A204.1 (cell line): ENCODE measurements around the gene SECISBP2L.
"Not testable (repeated sequence)": the region's sequence is repeated elsewhere in the genome, so short reads cannot be mapped to it uniquely, and the experiment has no call there.

Experiments
- FAIRE-seq: peaks from 2 replicates; lab custom pipeline; 2012; peaks lifted over from hg19 to GRCh38; lab: Jason Lieb, UNC

Gene SECISBP2L

DNA sequence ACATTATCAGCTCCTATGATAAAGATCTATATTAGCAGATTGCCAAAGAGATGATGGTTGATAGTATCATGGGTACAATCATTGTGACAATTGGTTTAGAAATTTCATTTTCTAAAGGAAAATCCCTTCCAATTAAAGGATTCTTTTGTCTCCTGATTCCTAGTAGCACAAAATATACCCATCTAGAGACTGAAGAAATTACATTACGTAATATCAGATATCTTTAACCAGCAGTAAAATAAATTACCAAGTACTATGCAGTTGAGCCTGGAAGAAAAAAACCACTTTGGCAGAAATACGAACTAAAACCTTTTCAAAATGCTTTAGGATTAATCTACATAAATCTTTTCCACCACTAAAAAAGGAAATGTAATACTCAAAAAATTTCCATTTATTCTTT lies 46.9 kb downstream of the SECISBP2L start:
- FAIRE-seq: no peak

DNA sequence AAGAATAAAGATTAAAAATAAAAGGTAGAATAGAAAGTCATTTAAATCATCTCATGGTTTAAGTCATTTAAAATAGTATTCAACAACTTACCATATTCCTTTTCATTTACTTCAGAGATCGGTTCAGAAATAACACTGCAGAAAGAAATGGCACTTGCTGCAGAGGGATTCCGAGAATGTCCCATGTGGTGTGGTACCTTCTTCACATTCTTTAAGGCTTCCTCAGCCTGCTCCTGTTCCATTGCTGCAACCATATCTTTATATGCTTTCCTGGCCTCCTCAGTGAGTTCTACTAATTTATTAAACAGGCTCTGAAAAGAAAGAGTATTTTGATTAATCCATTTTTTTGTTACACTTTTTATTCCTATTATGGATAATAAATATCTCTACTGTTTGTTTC lies 50.0 kb downstream of the SECISBP2L start:
- FAIRE-seq: no peak

DNA sequence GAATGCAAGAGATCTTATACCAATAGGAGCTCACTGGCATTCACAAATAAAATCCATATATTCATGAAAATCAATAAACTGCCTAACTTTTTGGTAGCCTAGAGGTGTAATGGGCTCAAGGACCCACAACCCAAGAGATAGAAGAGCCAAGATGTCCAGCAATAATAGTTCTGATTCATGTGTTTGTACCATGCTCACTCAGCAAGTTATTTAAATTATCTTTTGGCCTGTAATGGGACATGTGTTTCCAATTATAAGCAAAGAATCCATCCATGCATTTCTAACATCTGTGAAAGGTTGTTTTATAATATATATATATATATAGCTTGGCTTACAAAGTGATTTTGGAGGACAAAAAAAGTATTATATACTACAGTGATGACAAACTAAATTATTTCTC lies 52.9 kb downstream of the SECISBP2L start:
- FAIRE-seq: no peak

DNA sequence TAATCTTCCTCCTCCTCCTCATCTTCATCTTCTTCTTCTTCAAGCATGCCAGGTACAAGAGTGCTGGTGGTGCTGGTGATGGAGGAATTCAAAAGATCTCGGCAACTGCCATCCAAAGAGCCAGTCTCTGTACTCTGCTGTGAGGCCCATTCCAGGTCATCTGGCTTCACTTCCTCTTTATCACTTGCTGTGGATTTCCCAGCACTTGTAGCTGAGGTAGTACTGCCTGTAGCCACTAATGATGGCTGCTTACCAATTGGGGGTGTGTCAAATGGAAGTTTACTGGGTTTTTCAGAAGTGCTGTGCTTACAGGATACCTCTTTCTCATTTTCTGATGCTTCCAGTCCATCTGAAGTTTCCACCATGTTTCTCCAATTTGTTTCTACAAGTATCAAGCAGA lies 53.7 kb downstream of the SECISBP2L start:
- no peak for FAIRE-seq

DNA sequence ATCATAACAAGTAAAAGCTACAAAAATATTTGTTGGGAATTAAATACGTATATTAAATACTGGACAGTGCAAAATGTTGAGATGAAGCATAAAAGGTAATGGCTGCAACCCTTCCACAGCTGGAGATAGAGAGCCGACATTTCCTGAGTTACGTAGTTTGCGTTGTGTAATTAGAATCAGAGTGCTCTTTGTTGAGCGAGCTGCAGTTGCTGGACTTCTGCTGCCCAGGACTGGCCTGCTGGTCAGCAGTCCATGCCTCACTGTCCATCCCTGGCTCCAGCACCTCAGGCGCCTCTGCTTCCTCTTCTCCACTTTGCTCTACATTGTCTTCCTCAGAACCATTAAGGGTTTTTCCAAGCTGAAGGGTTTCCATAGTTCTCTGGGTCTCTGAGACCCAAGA lies 54.1 kb downstream of the SECISBP2L start:
- FAIRE-seq: no peak

DNA sequence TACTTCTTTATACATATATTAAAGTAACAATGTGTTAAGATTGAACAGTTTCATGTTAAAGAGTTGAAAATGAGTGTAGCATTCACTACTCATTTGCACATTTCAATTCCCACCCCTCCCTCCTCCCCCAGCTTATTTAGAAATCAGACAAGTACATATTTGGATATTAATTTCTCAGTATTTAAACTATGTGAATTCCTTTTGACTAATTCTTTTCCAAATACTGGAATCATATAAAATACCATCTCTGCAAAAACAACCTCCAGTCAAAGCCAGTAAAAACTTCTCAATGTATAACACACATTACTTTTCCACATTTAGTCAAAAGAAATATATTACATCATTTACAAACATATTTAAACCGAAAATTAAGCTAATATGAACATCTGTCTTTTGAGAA lies 57.1 kb downstream of the SECISBP2L start:
- FAIRE-seq: no peak

DNA sequence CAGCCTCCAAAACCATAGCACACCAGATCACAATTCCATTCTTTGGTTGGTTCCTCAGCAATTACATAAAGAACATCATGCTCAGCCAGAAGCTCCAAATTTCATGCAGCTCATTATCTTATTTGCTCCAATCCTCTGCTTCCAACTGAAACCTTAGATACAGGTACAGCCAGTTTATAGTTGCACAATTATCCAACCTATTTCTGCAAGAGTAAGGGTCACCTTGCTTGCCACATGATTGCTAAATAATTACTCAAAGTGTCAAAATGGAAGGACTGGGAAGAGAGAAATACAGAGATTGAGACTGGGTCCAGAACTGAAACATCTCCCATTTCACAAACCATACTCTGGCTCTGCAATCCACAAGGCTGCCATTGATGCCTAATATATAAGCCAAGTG lies 59.1 kb downstream of the SECISBP2L start:
- FAIRE-seq: no peak

DNA sequence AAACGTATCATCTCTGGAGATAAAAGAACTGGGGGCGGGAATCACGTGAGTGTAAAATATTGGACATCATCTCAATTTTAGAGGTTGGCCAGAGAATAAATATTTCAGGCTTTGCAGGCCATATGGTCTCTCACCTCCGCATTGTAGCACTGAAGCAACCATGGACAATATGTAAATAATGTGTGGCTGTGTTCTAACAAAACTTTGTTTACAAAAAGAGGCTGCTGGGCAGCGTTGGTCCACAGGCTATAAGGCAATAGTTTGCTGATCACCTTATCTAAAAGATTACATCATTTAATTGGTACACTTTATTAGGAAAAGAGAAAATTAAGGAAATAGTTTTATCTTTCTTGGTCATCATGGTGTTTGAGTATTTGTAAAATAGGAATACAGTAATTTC lies 60.0 kb downstream of the SECISBP2L start:
- no peak for FAIRE-seq

DNA sequence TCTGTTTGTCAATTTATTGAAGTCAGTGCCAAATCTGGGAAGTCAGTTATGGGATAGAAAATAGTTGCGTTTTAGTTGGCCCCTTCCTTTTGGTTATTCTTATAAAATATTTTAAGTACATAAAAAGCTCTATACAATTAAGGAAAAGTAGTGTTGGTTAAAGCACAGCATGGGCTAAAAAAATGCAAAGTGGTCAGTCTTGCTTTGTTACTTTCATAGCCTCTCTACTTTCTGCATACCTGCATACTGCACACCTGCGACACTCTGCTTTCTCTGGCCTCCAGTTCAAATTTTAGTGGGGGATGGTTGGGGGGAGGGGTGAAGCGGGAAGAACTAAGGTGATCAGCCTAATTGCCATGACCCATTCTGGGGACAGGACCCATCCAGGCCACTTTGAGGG lies 60.7 kb downstream of the SECISBP2L start:
- no peak for FAIRE-seq

DNA sequence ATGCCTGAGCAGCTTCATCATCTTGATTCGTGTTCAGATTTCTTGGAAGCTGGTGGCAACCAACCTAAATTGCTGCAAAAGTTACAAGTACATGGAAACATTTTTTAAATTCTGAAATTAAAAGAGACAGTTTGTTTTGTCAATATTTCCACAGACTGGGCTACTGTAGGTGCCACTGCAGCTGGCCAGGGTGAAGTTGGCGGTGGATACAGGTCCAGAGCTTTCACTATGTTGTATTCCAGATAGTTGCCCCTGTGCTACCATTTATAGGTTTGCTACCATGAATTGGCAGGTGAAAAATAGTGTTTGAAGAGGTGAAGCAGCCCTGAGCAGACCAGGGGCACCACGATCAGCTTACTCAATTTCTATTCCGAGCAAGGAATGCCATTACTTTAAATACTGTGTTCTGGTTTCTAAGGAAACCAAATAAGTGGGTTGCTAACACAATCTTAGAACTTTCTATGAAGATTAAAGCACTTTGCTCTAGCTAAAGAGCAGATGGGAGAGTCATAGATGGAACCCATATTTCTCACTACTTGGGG lies 61.4 kb downstream of the SECISBP2L start:
- FAIRE-seq: no peak

DNA sequence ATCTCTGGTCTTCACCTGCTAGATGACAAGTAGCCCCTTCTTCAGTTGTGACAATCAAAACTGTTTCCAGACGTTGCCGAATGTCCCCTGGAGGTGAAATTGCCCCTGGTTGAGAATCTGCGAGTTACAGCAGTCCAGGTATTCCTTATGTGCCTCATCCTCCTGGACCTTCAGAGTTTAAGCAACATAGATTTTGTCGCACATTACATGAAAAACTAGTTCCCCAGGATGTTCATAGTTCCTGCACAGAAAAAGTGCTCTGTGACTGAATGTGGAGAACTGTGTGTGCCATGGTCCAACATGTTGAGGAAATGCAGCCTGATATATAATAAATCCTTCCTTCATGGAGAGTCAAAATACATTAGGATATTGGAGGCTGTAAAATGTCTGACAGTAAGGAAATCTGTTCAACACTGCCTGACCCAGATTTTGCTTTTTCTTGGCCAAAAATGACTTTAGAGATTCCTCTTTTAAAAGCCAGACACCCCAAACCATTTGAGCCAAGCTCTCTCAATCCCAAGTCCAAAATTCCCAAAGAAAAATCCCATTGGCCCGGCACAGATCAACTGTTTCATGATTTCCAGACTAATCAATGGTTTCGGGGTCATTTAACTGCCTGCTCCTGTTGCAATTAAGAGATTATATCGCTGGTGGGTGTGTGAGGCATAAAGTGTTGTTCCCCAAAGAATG lies 62.1 kb downstream of the SECISBP2L start:
- no peak for FAIRE-seq

DNA sequence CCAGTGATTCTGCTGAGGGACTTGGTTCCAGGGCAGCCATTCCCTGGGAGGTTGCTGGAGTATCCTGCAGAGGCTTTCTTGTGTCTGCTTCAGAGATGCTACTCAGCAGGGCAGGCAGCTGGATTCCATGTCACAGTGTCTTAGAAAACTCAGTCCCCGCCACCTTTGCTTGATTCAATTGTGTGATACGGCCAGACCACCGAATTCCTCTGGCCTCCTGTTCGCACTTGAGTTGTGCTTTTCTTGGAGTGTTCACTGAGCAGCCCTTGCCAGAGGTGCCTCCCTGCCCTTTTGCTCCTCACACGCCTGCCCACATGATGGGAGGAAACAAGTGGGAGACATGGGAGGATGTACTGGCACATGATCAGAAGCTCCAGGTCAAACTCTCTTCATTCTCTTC lies 62.9 kb downstream of the SECISBP2L start:
- no peak for FAIRE-seq

DNA sequence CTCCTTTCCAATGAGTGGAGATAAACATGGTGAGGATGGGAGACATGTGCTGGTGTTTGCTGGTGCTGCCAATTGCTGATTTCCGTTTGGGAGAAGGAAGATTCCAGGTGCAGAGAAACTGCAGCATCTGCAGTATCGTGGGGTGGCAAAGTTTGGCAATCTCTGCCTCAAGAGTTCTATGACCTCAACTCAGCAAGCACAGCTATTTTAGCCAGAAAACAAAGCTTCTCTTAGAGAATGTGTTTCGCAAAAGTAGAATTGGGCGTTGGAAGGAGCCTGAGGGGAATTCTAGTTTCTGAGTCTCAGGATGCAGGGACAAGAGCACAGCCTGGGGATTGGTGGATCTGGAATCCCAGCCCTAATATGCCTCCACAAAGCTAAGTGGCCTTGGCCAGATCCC lies 64.3 kb downstream of the SECISBP2L start:
- FAIRE-seq: no peak

DNA sequence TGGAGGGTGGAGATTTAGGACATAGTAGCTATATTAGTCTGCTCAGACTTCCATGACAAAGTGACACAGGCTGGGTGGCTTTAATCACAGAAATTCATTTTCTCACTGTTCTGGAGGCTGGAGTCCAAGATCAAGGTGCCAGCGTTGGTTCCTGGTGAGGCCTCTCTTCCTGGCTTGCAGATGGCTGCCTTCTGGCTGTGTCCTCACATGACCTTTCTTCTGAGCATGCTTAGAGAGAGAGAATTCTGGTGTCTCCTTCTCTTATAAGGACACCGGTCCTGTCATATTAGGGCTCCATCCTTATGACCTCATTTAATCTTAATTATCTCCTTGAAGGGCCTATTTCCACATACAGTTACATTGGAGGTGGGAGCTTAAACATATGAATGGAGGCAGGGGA lies 67.6 kb downstream of the SECISBP2L start:
- FAIRE-seq: no peak

DNA sequence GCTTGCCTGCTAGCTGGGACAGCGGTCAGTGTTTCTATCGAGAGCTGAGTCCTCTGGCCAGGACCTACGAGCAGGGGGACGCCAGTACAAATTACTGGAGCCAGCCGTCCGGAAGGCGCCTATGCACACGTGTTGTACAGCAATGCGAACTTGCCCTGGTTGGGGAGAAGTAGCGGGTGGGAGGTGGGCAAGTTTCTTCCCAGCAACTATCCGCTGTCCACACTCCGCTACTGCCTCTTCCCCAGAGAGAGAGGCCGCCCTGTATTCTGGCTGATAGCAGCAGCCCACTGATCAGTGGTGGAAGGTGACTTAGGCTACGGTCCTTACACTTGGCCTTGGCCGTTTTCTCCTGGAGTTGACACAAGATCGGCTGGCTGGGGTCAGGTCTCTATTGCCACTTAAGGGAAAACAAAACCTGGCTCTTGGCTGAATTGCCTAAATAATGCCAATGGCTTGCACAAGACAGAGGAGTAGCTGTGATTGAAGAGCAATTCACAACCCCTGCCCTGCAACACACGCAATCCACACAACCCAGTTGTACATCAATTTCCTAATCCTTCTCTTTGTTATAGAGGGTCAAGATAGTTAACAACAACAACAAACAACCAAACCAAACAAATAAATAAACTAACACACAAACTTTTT lies 69.7 kb downstream of the SECISBP2L start:
- FAIRE-seq: no peak

DNA sequence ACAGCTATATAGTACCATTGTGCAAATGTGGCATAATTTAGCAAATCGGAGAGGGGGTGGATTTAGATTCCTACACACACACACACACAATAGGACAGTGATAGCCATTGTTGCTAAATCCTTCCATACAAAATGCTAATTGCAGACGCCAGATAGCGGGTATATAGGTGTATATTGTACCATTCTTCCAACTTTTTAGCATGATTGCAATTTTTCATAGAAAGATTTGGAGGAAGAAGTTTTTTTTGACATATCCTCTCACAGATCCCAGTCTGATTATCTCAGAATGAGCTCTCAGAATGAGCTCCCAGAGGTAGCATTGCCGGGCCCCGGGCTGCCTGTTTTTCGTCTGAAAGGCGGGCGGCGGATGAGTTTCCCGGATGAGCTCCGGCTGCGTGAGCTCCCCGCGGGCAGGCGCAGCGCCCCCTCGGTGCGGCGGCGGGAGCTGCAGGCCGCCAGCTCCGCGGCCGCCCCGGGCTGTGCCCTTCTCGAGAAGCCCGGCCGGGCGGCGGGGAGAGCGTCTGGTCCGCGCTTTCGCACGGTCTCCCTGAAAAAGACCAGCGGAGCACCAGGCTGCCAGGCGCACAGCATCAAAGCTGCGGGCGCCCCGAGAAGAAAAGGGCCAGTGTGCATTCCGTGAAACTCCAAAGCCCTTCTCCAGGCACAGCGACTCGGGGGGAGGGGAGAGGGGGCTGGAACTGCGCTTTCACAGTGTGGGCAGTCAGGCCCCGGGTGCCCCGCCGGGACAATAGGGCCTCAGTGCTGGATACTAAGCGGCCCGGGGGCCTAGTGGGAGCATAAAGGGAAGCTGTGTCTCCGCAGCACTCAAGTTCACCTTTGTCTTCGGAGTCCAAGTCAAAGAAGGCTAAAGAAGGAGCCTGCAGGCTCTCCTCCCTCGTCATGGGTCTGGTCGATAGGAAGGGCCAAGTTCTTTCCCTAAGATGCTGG lies 70.5 kb downstream of the SECISBP2L start:
- FAIRE-seq: no peak

DNA sequence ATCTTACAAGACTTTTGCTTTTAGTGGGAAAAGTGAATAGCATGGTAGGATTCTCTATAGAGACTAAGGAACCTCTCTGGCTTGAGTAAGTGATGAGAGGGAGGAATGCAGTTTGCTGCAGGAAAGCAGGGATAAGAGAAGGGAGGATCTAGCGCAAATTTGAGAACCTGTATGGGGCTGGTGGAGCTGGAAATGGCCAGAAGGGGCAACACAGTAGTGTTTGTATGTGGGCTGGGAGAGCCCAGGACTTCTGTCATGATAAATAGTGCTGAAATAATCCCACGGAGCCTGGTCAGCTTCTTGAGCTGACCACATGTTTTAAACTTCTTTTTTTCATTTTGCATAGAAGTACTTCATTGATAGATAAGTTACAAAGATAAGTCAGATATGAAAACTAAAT lies 71.4 kb downstream of the SECISBP2L start:
- FAIRE-seq: no peak

DNA sequence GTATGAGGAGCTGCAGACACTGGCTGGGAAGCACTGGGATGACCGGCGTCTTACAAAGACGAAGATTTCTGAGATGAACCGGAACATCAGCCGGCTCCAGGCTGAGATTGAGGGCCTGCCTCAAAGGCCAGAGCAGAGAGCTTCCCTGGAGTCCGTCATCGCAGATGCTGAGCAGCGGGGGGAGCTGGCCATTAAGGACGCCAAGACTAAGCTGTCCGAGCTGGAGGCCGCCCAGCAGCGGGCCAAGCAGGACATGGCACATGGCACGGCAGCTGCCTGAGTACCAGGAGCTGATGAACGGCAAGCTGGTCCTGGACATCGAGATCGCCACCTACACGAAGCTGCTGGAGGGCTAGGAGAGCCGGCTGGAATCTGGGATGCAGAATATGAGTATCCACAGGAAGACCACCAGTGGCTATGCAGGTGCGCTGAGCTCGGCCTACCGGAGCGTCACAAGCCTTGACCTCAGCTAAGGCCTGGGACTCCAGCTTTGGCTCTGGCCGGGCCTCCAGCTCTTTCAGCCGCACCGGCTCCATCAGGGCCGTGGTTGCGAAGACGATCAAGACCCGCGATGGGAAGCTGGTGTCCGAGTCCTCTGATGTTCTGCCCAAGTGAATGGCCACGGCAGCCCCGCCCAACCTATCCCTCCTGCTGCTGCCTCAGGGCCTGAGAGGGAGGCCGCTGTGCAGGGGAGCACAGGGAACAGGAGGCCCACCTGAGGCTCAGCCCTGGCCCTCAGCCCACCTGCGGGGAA lies 73.3 kb downstream of the SECISBP2L start:
- FAIRE-seq: no peak

DNA sequence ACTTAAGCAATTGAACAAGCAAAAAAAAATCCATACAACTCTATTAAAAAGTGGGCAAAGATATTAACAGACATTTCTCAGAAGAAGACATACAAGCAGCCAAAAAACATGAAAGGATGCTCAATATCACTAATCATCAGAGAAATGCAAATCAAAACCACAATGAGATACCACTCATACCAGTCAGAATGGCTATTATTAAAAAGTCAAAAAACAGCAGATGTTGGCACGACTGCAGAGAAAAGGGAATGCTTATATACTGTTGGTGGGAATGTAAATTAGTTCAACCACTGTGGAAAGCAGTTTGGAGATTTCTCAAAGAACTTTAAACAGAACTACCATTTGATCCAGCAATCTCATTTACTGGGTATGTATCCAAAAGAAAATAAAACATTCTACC lies 75.3 kb downstream of the SECISBP2L start:
- not testable (repeated sequence) for FAIRE-seq

DNA sequence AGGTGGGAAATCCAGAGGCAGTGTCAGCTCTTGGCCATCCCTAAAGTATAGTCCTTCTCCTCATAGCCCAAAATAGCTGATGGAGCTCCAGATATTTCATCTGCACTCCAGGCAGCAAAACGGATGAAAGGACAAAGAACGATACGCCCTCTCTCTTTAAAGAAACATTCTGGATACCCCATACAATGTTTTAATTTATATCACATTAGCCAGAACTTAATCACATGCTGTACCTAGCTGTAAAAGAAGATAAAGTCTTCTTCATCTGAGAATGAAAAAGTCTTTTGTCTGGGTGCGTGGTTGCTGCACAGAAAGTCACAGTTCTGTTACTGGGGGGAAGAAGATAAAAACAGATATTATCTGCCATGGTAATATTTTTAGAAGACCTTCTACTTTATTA lies 78.2 kb downstream of the SECISBP2L start:
- no peak for FAIRE-seq

DNA sequence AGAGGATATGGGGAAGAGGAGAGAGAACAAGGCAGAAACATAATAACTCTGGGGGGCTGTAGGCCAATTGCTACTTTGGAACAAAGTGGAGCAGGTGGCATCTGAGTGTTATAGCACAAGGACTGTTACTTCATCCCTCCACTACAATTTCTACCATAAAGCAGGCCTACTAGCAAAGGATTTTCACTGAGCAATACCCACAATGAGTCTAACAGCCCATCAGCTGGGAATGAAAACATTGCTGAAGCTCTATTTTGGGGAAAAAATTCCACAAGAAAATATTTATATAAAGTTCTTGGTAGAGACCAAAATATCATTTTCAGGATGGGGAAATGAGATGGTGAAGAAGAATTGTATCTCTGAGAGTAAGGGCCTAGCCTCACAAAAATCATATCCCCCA lies 78.9 kb downstream of the SECISBP2L start:
- no peak for FAIRE-seq

DNA sequence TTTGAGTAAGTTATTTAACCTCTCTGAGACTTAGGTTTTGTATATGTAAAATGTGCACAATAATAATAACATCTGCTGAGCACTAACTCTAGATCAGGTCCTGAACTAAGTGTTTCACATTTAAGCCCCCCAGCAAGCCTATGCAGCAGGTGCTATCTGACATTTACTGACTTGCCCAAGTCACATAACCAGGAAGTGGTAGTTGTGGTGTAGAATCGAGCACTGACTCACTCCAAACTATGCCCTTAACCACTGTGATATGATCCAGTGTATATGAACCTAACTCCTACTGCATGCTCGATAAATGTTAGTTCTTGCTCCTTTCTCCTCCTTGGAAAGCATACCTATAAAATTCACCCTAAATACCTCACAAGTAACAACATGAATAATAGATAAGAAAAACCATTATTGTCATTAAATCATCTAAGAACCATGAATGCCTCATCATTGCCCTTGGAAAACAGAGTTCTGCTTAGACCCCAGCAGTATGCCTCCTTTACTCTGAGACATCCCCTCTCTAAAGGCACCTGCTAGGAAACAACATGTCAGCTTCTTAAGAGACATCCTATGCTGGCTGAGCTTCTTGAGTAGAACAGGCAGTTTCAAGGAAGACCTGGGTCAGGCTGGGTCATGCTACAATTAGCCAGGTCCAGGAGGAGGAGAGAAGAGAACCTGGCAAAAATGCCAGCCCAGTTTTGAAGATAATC lies 79.5 kb downstream of the SECISBP2L start:
- no peak for FAIRE-seq
